Vagina (tissue), 2 donors: Measurements from ENCODE around the gene LRRC51.

ENCODE experiments used
- POLR2A ChIP-seq, 2 donors: fragments of 450-650 bp; IDR thresholded peaks; one replicate each; pipeline ENCODE4 v1.6.1; 2017; ENCODE audit warnings: antibody characterized with exemption in 2 of 2, mild to moderate bottlenecking in 2 of 2, moderate library complexity in 2 of 2
- TF ChIP-seq, protein P1 (sequence below), 3 experiments: fragments of 450-650 bp in 2 of 3; fragments of 200-600 bp in 1 of 3; sonication (generic) in 1 of 3; IDR thresholded peaks; one replicate each; pipeline ENCODE4 v1.5.1; 2017 to 2019; ENCODE audit warnings: antibody characterized with exemption in 3 of 3, mild to moderate bottlenecking in 2 of 3, moderate library complexity in 2 of 3

DNA sequence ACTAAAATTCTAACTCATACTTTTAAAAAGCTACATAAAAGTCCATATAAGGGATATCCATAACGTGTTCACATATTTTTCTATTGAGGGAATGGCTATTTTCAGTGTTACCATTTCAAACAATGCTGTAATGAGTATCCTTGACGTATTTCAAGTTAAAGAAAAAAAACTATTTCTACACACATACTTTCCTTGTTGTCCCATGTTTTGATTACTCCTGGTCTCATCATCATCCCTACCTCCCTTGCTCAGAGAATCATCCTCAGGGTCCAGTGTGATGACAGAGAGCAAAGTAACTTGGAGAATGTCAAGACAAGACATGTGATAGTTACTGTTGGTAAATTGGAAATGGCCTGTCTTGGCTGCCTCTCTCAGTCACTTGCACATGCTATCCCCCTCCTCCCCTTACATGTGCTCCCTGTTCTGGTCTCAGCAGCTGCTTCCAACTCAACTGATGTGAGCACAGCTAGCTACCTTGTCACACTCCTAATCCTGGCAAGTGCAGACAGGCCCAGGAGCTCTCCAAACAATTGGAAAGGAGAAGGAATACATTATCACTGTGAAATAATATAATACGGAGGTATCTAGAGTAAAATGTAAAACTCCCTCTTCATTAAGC lies 22.1 kb upstream of the LRRC51 start:
- TF ChIP-seq POLR2A (IDR thresholded peaks at IDR 0.05) = no peak
- TF ChIP-seq, protein P1, sequence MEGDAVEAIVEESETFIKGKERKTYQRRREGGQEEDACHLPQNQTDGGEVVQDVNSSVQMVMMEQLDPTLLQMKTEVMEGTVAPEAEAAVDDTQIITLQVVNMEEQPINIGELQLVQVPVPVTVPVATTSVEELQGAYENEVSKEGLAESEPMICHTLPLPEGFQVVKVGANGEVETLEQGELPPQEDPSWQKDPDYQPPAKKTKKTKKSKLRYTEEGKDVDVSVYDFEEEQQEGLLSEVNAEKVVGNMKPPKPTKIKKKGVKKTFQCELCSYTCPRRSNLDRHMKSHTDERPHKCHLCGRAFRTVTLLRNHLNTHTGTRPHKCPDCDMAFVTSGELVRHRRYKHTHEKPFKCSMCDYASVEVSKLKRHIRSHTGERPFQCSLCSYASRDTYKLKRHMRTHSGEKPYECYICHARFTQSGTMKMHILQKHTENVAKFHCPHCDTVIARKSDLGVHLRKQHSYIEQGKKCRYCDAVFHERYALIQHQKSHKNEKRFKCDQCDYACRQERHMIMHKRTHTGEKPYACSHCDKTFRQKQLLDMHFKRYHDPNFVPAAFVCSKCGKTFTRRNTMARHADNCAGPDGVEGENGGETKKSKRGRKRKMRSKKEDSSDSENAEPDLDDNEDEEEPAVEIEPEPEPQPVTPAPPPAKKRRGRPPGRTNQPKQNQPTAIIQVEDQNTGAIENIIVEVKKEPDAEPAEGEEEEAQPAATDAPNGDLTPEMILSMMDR (IDR thresholded peaks at IDR 0.05) = no peak
